Vagina (tissue), 2 donors: Measurements from ENCODE around the gene ZNF423. TPM values are rescaled to one million over a fixed set of nuclear protein-coding genes. Genes with fewer than 3 reads are reported as not detected.

Experiments used
- DNase-seq, 2 donors: peaks; one replicate each; pipeline ENCODE4 v3.0.0-alpha.2; 2017; ENCODE audit errors: extremely low spot score in 2 of 2
- H3K27ac ChIP-seq: fragments of 200-600 bp; sonication (generic); one replicate; pipeline ENCODE4 v1.5.1; 2019
- H3K27me3 ChIP-seq: fragments of 200-600 bp; sonication (generic); one replicate; pipeline ENCODE4 v1.5.1; 2019
- H3K36me3 ChIP-seq, 2 donors: fragments of 200-600 bp; sonication (generic); one replicate each; pipeline ENCODE4 v1.5.1; 2017 to 2019
- H3K4me1 ChIP-seq: fragments of 200-600 bp; sonication (generic); one replicate; pipeline ENCODE4 v1.5.1; 2019
- H3K4me3 ChIP-seq, 2 donors: fragments of 200-600 bp; sonication (generic); 1 replicate in 1 of 2; 2 replicates in 1 of 2; pipeline ENCODE4 v1.5.1; 2016 to 2019
- H3K9me3 ChIP-seq: fragments of 200-600 bp; sonication (generic); one replicate; pipeline ENCODE4 v1.5.1; 2019
- POLR2A ChIP-seq, 2 donors: fragments of 450-650 bp; IDR thresholded peaks; one replicate each; pipeline ENCODE4 v1.6.1; 2017; ENCODE audit warnings: antibody characterized with exemption in 2 of 2, mild to moderate bottlenecking in 2 of 2, moderate library complexity in 2 of 2
- POLR2AphosphoS5 ChIP-seq, 2 donors: sonication (generic); formaldehyde crosslinking; IDR thresholded peaks; one replicate each; pipeline ENCODE4 v1.9.0; 2017; ENCODE audit warnings: antibody characterized with exemption in 2 of 2, mild to moderate bottlenecking in 2 of 2, low read depth in 1 of 2; ENCODE audit not compliant: insufficient read depth in 1 of 2
- intact Hi-C: fragments of 100-400 bp; cut with DNase I; formaldehyde crosslinking; loops from one replicate; pipeline ENCODE4 v1.15.1; 2023
- total RNA-seq: library from RNA; depleted of rRNA; stranded (reverse); fragments of >200 nt; gene quantifications from one replicate; pipeline ENCODE4 v1.2.3, GENCODE V29; 2016
- TF ChIP-seq, protein P1 (sequence below), 3 experiments: fragments of 450-650 bp in 2 of 3; fragments of 200-600 bp in 1 of 3; sonication (generic) in 1 of 3; IDR thresholded peaks; one replicate each; pipeline ENCODE4 v1.5.1; 2017 to 2019; ENCODE audit warnings: antibody characterized with exemption in 3 of 3, mild to moderate bottlenecking in 2 of 3, moderate library complexity in 2 of 3

The ZNF423 gene
- total RNA-seq, 1 donor from 2014 or later = 10.3 TPM

DNA sequence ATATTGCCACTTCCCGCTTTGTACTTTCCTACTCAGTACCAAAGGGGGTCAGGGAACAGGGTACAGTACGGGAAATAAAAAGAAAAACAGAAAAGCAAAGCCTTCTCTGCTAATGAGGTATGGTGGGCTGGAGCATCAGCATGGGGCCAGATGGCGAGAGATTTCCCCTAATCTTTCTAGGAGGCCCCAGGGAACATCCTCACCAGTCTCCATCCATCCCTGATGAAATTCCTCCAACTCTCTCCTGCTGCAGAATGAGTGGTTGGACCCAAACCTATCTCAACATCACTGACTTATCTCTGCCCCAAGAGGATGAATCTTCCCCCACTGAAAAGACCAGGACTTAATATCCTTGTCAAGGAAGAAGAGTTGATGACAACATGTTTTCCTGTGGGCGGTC, 296.7 kb downstream of the ZNF423 start:
- no peak for DNase-seq
- no peaks in the 10 kb centered on the region for H3K9me3 ChIP-seq
- TF ChIP-seq POLR2A (IDR thresholded peaks at IDR 0.05) = no peak
- TF ChIP-seq, protein P1, sequence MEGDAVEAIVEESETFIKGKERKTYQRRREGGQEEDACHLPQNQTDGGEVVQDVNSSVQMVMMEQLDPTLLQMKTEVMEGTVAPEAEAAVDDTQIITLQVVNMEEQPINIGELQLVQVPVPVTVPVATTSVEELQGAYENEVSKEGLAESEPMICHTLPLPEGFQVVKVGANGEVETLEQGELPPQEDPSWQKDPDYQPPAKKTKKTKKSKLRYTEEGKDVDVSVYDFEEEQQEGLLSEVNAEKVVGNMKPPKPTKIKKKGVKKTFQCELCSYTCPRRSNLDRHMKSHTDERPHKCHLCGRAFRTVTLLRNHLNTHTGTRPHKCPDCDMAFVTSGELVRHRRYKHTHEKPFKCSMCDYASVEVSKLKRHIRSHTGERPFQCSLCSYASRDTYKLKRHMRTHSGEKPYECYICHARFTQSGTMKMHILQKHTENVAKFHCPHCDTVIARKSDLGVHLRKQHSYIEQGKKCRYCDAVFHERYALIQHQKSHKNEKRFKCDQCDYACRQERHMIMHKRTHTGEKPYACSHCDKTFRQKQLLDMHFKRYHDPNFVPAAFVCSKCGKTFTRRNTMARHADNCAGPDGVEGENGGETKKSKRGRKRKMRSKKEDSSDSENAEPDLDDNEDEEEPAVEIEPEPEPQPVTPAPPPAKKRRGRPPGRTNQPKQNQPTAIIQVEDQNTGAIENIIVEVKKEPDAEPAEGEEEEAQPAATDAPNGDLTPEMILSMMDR (IDR thresholded peaks at IDR 0.05) = no peak
- TF ChIP-seq POLR2AphosphoS5 (IDR thresholded peaks at IDR 0.05; ENCODE audit: insufficient read depth in 1 of 2, low read depth in 1 of 2) = no peak
- H3K4me3 ChIP-seq = no peak overlapping the region
- no peaks in the 10 kb centered on the region for H3K36me3 ChIP-seq
- H3K27ac ChIP-seq = no peak overlapping the region
- no peaks in the 10 kb centered on the region for H3K27me3 ChIP-seq
- no peaks in the 10 kb centered on the region for H3K4me1 ChIP-seq
- intact Hi-C loops = no loop called here

DNA sequence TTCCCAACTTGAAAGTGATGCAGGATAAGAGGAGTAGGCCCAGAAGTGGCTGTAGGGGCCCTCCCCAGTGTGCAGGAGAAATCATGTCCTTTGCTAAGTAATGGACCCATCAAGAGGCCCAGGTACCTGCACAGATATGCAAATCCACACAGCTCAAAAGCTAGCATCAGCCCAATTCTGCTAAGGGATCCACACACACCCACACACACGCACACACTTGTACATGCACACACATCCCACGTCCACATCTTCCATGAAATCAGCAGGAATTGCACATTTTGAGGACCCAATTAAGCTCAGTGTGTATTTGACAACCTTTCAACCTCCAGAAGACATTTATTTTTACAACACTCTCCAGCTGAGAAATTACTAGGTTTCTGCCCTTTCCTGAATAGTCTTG, 297.5 kb downstream of the ZNF423 start:
- H3K9me3 ChIP-seq = no peaks in the 10 kb centered on the region
- TF ChIP-seq POLR2AphosphoS5 (IDR thresholded peaks at IDR 0.05; ENCODE audit: insufficient read depth in 1 of 2, low read depth in 1 of 2) (no peak), POLR2A (IDR thresholded peaks at IDR 0.05) (no peak)
- TF ChIP-seq, protein P1 (IDR thresholded peaks at IDR 0.05) = no peak
- H3K4me1 ChIP-seq = no peaks in the 10 kb centered on the region
- DNase-seq = no peak
- H3K4me3 ChIP-seq = no peak overlapping the region
- intact Hi-C loops = no loop called here
- no peak overlapping the region for H3K27ac ChIP-seq
- no peaks in the 10 kb centered on the region for H3K36me3 ChIP-seq
- H3K27me3 ChIP-seq = no peaks in the 10 kb centered on the region

DNA sequence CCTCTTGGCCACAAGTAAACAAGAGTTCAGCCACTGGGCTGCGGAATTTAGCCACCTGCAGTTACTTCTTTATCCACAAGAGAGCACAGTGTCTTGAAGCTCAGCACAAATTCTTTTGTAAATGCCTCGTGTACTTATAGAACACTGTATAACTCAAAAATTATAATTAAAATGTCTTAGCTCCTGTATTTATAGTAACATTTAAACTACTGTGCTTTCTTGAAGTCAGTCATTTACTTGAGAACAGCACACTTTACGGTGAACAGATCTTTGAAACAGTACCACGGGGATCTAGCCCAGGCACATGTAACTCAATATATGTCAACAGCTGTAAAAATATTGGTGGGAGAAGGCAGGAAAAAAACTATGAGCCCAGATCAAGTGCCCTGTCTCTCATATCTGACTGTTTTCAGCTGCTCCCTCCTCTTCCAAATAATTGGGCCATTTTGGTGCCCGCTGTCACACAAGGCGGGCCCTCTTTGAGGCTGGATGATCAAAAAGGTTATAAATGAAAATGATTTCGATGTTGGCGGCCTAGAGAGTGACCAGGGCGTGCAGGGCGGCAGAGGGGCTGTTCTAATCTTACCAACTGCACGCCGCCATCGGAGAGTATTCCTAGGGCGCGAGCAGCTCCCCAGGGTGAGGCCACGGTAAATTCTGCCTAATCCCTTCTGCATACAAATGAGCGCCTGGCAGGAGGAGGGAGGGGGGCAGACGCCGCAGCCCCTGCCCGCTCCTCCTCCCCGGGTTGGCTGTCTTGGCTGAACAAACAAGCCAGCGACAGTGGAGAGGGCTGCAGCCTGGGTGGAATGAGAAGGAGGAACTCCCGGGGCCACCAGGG, 299.1 kb downstream of the ZNF423 start:
- DNase-seq = no peak
- no peak overlapping the region for H3K4me3 ChIP-seq
- H3K4me1 ChIP-seq = no peaks in the 10 kb centered on the region
- H3K9me3 ChIP-seq = no peaks in the 10 kb centered on the region
- intact Hi-C loops = no loop called here
- TF ChIP-seq POLR2A (IDR thresholded peaks at IDR 0.05) (no peak), POLR2AphosphoS5 (IDR thresholded peaks at IDR 0.05; ENCODE audit: insufficient read depth in 1 of 2, low read depth in 1 of 2) (no peak)
- TF ChIP-seq, protein P1 (IDR thresholded peaks at IDR 0.05) = peak in 1 of 3 experiments; percentile 14
- H3K36me3 ChIP-seq = no peaks in the 10 kb centered on the region
- no peak overlapping the region for H3K27ac ChIP-seq
- H3K27me3 ChIP-seq = no peaks in the 10 kb centered on the region

DNA sequence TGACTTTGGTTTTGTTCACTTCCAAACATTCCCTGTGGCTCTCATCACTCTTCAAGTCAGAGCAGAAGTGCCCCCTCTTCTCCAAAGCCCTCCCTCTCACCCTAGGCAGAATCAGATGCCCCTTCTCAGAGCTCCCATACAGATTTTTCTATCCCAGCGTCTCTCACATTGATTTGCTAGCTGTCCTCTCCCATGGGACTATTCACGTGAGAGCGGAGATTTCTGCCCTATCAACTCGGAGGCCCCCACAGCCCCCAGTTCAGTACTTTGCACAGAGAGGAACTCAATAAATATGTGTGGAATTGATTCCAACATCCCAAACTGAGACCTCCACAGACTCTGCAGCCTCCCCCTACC, 299.7 kb downstream of the ZNF423 start:
- Histone ChIP-seq H3K27ac (no peak overlapping the region), H3K4me1 (no peaks in the 10 kb centered on the region), H3K9me3 (no peaks in the 10 kb centered on the region), H3K4me3 (no peak overlapping the region), H3K36me3 (no peaks in the 10 kb centered on the region), H3K27me3 (no peaks in the 10 kb centered on the region)
- no peak for DNase-seq
- TF ChIP-seq, protein P1 (IDR thresholded peaks at IDR 0.05) = no peak
- no peak for TF ChIP-seq POLR2A (IDR thresholded peaks at IDR 0.05)
- no peak for TF ChIP-seq POLR2AphosphoS5 (IDR thresholded peaks at IDR 0.05; ENCODE audit: insufficient read depth in 1 of 2, low read depth in 1 of 2)
- intact Hi-C loops = no loop called here

DNA sequence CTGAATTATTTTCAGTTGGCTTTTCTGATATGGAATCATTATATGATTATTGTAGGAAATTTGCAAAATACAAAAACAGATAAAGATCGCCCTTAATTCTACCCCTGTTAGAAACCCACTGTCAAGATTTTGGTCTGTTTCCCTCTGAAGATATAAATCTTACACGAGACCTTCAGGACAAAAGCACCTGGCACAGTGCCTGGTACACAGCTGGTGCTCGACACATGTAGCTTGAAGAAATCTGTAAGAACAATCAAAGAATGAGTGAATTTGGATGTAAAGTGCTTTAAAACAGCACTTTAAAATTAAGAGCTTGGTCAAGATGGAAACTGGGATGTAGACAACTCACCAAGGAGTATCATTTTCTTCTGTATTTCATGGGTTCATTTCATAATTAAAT, 301.2 kb downstream of the ZNF423 start:
- H3K9me3 ChIP-seq = no peaks in the 10 kb centered on the region
- intact Hi-C loops = no loop called here
- no peaks in the 10 kb centered on the region for H3K4me1 ChIP-seq
- H3K4me3 ChIP-seq = no peak overlapping the region
- no peaks in the 10 kb centered on the region for H3K36me3 ChIP-seq
- TF ChIP-seq, protein P1 (IDR thresholded peaks at IDR 0.05) = no peak
- H3K27me3 ChIP-seq = no peaks in the 10 kb centered on the region
- no peak for DNase-seq
- no peak overlapping the region for H3K27ac ChIP-seq
